Gastrocnemius medialis (tissue), 4 donors: ENCODE results near the gene PPFIBP1.
"Not testable (repeated sequence)": the region's sequence is repeated elsewhere in the genome, so short reads cannot be mapped to it uniquely, and the experiment has no call there.

Source experiments
- CTCF ChIP-seq, 5 experiments: fragments of 450-650 bp in 3 of 5; fragments of 200-600 bp in 2 of 5; sonication (generic) in 2 of 5; IDR thresholded peaks in 4 of 5; conservative IDR thresholded peaks in 1 of 5; 1 replicate in 4 of 5; 2 replicates in 1 of 5; pipeline ENCODE4 v1.5.1; 2016 to 2019; ENCODE audit warnings: antibody characterized with exemption in 5 of 5, mild to moderate bottlenecking in 3 of 5, moderate library complexity in 3 of 5
- POLR2A ChIP-seq, 2 donors: fragments of 450-650 bp; IDR thresholded peaks; one replicate each; pipeline ENCODE4 v1.6.1; 2017; ENCODE audit warnings: antibody characterized with exemption in 2 of 2, mild to moderate bottlenecking in 2 of 2, moderate library complexity in 2 of 2

- not testable (repeated sequence) for TF ChIP-seq CTCF (IDR thresholded peaks at IDR 0.05 in 4 of 5, conservative IDR thresholded peaks at IDR 0.05 in 1 of 5); POLR2A (IDR thresholded peaks at IDR 0.05)
These were observed 74.9 kb downstream of the PPFIBP1 start for GRCh38 chr12:27598866-27599265.
